Peyer's patch (tissue), 4 donors: ENCODE results near the gene PLK4.

Experiments used
- POLR2A ChIP-seq, 2 donors: fragments of 450-650 bp; IDR thresholded peaks; one replicate each; pipeline ENCODE4 v1.5.1; 2017; ENCODE audit warnings: antibody characterized with exemption in 2 of 2, mild to moderate bottlenecking in 2 of 2, moderate library complexity in 2 of 2
- TF ChIP-seq, protein P1 (sequence below), 6 experiments: fragments of 450-650 bp in 4 of 6; fragments of 200-600 bp in 2 of 6; sonication (generic) in 1 of 6; IDR thresholded peaks; one replicate each; pipeline ENCODE4 v1.5.1; 2017 to 2019; ENCODE audit warnings: antibody characterized with exemption in 6 of 6, mild to moderate bottlenecking in 3 of 6, moderate library complexity in 1 of 6

GRCh38 chr4:127846765-127847164, 33.9 kb upstream of the PLK4 start:
- TF ChIP-seq POLR2A (IDR thresholded peaks at IDR 0.05) = no peak
- TF ChIP-seq, protein P1, sequence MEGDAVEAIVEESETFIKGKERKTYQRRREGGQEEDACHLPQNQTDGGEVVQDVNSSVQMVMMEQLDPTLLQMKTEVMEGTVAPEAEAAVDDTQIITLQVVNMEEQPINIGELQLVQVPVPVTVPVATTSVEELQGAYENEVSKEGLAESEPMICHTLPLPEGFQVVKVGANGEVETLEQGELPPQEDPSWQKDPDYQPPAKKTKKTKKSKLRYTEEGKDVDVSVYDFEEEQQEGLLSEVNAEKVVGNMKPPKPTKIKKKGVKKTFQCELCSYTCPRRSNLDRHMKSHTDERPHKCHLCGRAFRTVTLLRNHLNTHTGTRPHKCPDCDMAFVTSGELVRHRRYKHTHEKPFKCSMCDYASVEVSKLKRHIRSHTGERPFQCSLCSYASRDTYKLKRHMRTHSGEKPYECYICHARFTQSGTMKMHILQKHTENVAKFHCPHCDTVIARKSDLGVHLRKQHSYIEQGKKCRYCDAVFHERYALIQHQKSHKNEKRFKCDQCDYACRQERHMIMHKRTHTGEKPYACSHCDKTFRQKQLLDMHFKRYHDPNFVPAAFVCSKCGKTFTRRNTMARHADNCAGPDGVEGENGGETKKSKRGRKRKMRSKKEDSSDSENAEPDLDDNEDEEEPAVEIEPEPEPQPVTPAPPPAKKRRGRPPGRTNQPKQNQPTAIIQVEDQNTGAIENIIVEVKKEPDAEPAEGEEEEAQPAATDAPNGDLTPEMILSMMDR (IDR thresholded peaks at IDR 0.05) = no peak
